HEK293 (cell line): Measurements from ENCODE around the gene ASPSCR1.
A peak's percentile ranks its signal among the peaks of the same experiment; 100 is the strongest.

Experiments
- BCL11B ChIP-seq: fragments of 450-650 bp; formaldehyde crosslinking; IDR thresholded peaks from 2 replicates; pipeline ENCODE4 v1.5.1; 2016; ENCODE audit warnings: low read depth, missing biosample characterization, missing genetic modification characterization
- FEZF1 ChIP-seq: fragments of 450-650 bp; formaldehyde crosslinking; IDR thresholded peaks from 2 replicates; pipeline ENCODE4 v1.5.1; 2016; ENCODE audit warnings: missing biosample characterization, missing genetic modification characterization
- HOXD13 ChIP-seq: sonication (generic); formaldehyde crosslinking; IDR thresholded peaks from 2 replicates; pipeline ENCODE4 v1.8.0; 2022; ENCODE audit warnings: missing genetic modification reagents, borderline replicate concordance
- IKZF3 ChIP-seq: fragments of 450-650 bp; IDR thresholded peaks from 2 replicates; pipeline ENCODE4 v1.5.0; 2018; ENCODE audit warnings: missing biosample characterization, mild to moderate bottlenecking, missing genetic modification characterization, moderate library complexity
- KLF8 ChIP-seq: fragments of 450-650 bp; formaldehyde crosslinking; IDR thresholded peaks from 2 replicates; pipeline ENCODE4 v1.5.1; 2016; ENCODE audit warnings: missing biosample characterization, missing genetic modification characterization
- MYNN ChIP-seq: fragments of 450-650 bp; formaldehyde crosslinking; IDR thresholded peaks from 2 replicates; pipeline ENCODE4 v1.5.1; 2016; ENCODE audit warnings: missing biosample characterization, missing genetic modification characterization, borderline replicate concordance
- SP2 ChIP-seq: fragments of 450-650 bp; formaldehyde crosslinking; IDR thresholded peaks from 2 replicates; pipeline ENCODE4 v1.5.1; 2016; ENCODE audit warnings: missing biosample characterization, missing genetic modification characterization
- TCF7L2 ChIP-seq: IDR thresholded peaks from 2 replicates; pipeline ENCODE4 v1.6.1; 2011; ENCODE audit warnings: low read depth, mild to moderate bottlenecking, inconsistent platforms, low read length, moderate library complexity, borderline replicate concordance
- ZBTB17 ChIP-seq: fragments of 450-650 bp; formaldehyde crosslinking; IDR thresholded peaks from 2 replicates; pipeline ENCODE4 v1.5.1; 2016; ENCODE audit warnings: missing biosample characterization, missing genetic modification characterization
- ZBTB21 ChIP-seq: fragments of 450-650 bp; formaldehyde crosslinking; IDR thresholded peaks from 2 replicates; pipeline ENCODE4 v1.5.1; 2017; ENCODE audit warnings: missing biosample characterization, missing genetic modification characterization
- ZFP41 ChIP-seq: fragments of 450-650 bp; formaldehyde crosslinking; IDR thresholded peaks from 2 replicates; pipeline ENCODE4 v1.5.1; 2016; ENCODE audit warnings: missing biosample characterization, missing genetic modification characterization, borderline replicate concordance
- ZNF16 ChIP-seq: fragments of 450-650 bp; formaldehyde crosslinking; IDR thresholded peaks from 2 replicates; pipeline ENCODE4 v1.5.1; 2016; ENCODE audit warnings: low read depth, missing biosample characterization, missing genetic modification characterization
- ZNF174 ChIP-seq: fragments of 450-650 bp; formaldehyde crosslinking; IDR thresholded peaks from 2 replicates; pipeline ENCODE4 v1.5.0; 2017; ENCODE audit warnings: missing biosample characterization, mild to moderate bottlenecking, missing genetic modification characterization
- ZNF211 ChIP-seq: fragments of 450-650 bp; formaldehyde crosslinking; IDR thresholded peaks from 2 replicates; pipeline ENCODE4 v1.5.1; 2016; ENCODE audit warnings: low read depth, missing biosample characterization, missing genetic modification characterization
- ZNF24 ChIP-seq: fragments of 450-650 bp; formaldehyde crosslinking; IDR thresholded peaks from 2 replicates; pipeline ENCODE4 v1.5.1; 2016; ENCODE audit warnings: missing biosample characterization, missing genetic modification characterization
- ZNF274 ChIP-seq, 2 experiments: fragments of 200-500 bp in 1 of 2; fragments of 450-650 bp in 1 of 2; sonication (Bioruptor generic) in 1 of 2; formaldehyde crosslinking in 1 of 2; IDR thresholded peaks; 2 replicates each; pipeline versions ENCODE4 v1.5.1 to v1.6.1; 2014 to 2016; ENCODE audit warnings: borderline replicate concordance in 1 of 2, inconsistent platforms in 1 of 2, low read length in 1 of 2, missing biosample characterization in 1 of 2, missing genetic modification characterization in 1 of 2
- ZNF324 ChIP-seq: fragments of 450-650 bp; formaldehyde crosslinking; IDR thresholded peaks from 2 replicates; pipeline ENCODE4 v1.5.1; 2016; ENCODE audit warnings: missing biosample characterization, missing genetic modification characterization
- ZNF341 ChIP-seq: fragments of 450-650 bp; formaldehyde crosslinking; IDR thresholded peaks from 2 replicates; pipeline ENCODE4; 2016; ENCODE audit warnings: low read depth, missing biosample characterization, missing genetic modification characterization
- ZNF416 ChIP-seq: fragments of 450-650 bp; formaldehyde crosslinking; IDR thresholded peaks from 2 replicates; pipeline ENCODE4 v1.5.1; 2016; ENCODE audit warnings: missing biosample characterization, missing genetic modification characterization
- ZNF423 ChIP-seq: fragments of 450-650 bp; formaldehyde crosslinking; IDR thresholded peaks from 2 replicates; pipeline ENCODE4 v1.5.1; 2016; ENCODE audit warnings: missing biosample characterization, missing genetic modification characterization
- ZNF514 ChIP-seq: fragments of 450-650 bp; formaldehyde crosslinking; IDR thresholded peaks from 2 replicates; pipeline ENCODE4 v1.5.1; 2016; ENCODE audit warnings: missing biosample characterization, missing genetic modification characterization
- ZNF530 ChIP-seq: fragments of 450-650 bp; formaldehyde crosslinking; IDR thresholded peaks from 2 replicates; pipeline ENCODE4 v1.5.1; 2016; ENCODE audit warnings: low read depth, missing biosample characterization, missing genetic modification characterization
- ZNF561 ChIP-seq: fragments of 450-650 bp; IDR thresholded peaks from 2 replicates; pipeline ENCODE4 v1.5.1; 2018; ENCODE audit warnings: missing biosample characterization, missing genetic modification characterization, borderline replicate concordance
- ZNF660 ChIP-seq: fragments of 450-650 bp; IDR thresholded peaks from 2 replicates; pipeline ENCODE4 v1.5.1; 2018; ENCODE audit warnings: missing biosample characterization, mild to moderate bottlenecking, missing genetic modification characterization
- ZNF670 ChIP-seq: fragments of 450-650 bp; formaldehyde crosslinking; IDR thresholded peaks from 2 replicates; pipeline ENCODE4 v1.5.1; 2016; ENCODE audit warnings: missing biosample characterization, missing genetic modification characterization, low read depth
- ZNF747 ChIP-seq: fragments of 450-650 bp; formaldehyde crosslinking; IDR thresholded peaks from 2 replicates; pipeline ENCODE4 v1.5.1; 2016; ENCODE audit warnings: missing biosample characterization, missing genetic modification characterization
- ZNF792 ChIP-seq: fragments of 450-650 bp; formaldehyde crosslinking; IDR thresholded peaks from 2 replicates; pipeline ENCODE4 v1.5.1; 2016; ENCODE audit warnings: missing biosample characterization, missing genetic modification characterization
- ZNF843 ChIP-seq: fragments of 450-650 bp; formaldehyde crosslinking; IDR thresholded peaks from 2 replicates; pipeline ENCODE4 v1.5.1; 2016; ENCODE audit warnings: missing biosample characterization, missing genetic modification characterization
- ZSCAN16 ChIP-seq: fragments of 450-650 bp; formaldehyde crosslinking; IDR thresholded peaks from 2 replicates; pipeline ENCODE4 v1.5.1; 2016; ENCODE audit warnings: missing biosample characterization, missing genetic modification characterization
- TF ChIP-seq, protein P1 (sequence below): fragments of 450-650 bp; formaldehyde crosslinking; IDR thresholded peaks from 2 replicates; pipeline ENCODE4 v1.5.1; 2016; ENCODE audit warnings: missing biosample characterization, missing genetic modification characterization
- TF ChIP-seq, protein P2 (sequence below): fragments of 450-650 bp; formaldehyde crosslinking; IDR thresholded peaks from 2 replicates; pipeline ENCODE4 v1.5.1; 2016; ENCODE audit warnings: missing biosample characterization, missing genetic modification characterization
- TF ChIP-seq, protein P3 (sequence below): fragments of 450-650 bp; formaldehyde crosslinking; IDR thresholded peaks from 2 replicates; pipeline ENCODE4 v1.5.0; 2017; ENCODE audit warnings: missing biosample characterization, missing genetic modification characterization, borderline replicate concordance
- TF ChIP-seq, protein P4 (sequence below): fragments of 450-650 bp; formaldehyde crosslinking; IDR thresholded peaks from 2 replicates; pipeline ENCODE4 v1.5.1; 2016; ENCODE audit warnings: missing biosample characterization, missing genetic modification characterization

The ASPSCR1 gene

DNA sequence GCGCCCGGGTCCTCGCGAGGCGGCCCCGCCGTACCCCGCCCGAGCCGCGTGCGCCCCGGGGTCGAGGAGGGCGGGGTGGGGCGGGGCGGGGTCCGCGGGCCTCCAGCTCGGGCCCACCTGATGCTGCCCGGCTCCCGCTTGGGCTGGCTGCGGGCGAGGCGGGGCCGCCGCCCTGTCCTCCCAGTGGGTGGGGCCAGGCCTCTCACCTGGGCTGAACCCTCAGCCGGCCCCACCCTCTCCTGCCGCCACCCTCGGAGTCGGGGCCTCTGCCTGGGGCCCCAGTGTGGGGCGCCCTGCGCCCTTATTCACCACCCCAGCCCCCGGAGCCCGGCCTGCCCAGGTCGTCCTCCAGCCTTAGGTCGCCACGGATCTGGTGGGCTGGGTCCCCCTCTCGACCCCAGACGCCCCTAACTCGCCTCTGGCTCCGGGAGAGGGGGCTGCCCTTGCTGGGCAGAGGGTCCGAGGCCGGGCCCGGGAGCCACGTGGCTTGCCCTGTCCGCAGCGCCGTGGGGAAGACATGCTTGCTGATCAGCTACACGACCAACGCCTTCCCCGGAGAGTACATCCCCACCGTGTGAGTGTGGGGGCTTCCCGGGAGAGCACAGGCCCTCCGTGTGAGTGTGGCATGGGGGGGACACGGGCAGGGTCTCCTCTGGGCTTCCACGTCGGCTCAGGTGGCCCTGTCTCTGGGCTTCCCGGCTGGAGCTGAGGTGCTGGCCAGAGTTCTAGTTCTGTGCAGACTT is 54.6 kb downstream of the ASPSCR1 start (continued):
- TF ChIP-seq, protein P1, sequence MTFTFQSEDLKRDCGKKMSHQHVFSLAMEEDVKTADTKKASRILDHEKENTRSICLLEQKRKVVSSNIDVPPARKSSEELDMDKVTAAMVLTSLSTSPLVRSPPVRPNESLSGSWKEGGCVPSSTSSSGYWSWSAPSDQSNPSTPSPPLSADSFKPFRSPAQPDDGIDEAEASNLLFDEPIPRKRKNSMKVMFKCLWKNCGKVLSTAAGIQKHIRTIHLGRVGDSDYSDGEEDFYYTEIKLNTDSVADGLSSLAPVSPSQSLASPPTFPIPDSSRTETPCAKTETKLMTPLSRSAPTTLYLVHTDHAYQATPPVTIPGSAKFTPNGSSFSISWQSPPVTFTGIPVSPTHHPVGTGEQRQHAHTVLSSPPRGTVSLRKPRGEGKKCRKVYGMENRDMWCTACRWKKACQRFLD (tag by site-specific recombination) = no peak
- TF ChIP-seq ZNF561 (tag by site-specific recombination) (peak; percentile 62; the same call in 1 of the 2 replicates), ZNF211 (tag by site-specific recombination) (no peak), MYNN (no peak), IKZF3 (no peak), ZSCAN16 (tag by site-specific recombination) (no peak), ZNF660 (no peak), ZNF514 (tag by site-specific recombination) (no peak), ZNF24 (no peak), FEZF1 (no peak), ZNF670 (tag by site-specific recombination) (no peak), ZNF341 (tag by site-specific recombination) (no peak), ZNF747 (tag by site-specific recombination) (no peak), ZNF423 (0 out of 2 replicates have a peak, but pooled peaks have one; percentile 37), HOXD13 (CRISPR knock-in tag) (no peak), ZNF530 (tag by site-specific recombination) (no peak), ZNF16 (tag by site-specific recombination) (no peak), ZNF843 (tag by site-specific recombination) (no peak), ZBTB21 (tag by site-specific recombination) (no peak), ZNF274 (IDR thresholded peaks at IDR 0.05; ENCODE audit: low read length) (no peak), ZNF274 (tag by site-specific recombination; IDR thresholded peaks at IDR 0.05; ENCODE audit: borderline replicate concordance) (no peak), ZNF416 (tag by site-specific recombination) (no peak), SP2 (tag by site-specific recombination) (peak; percentile 70), BCL11B (tag by site-specific recombination) (peak; percentile 61; the same call in 1 of the 2 replicates), ZNF324 (tag by site-specific recombination) (no peak), TCF7L2 (no peak), ZBTB17 (tag by site-specific recombination) (no peak), ZFP41 (tag by site-specific recombination) (no peak), ZNF792 (tag by site-specific recombination) (no peak), ZNF174 (tag by site-specific recombination) (no peak), KLF8 (tag by site-specific recombination) (peak; percentile 79)
- TF ChIP-seq, protein P2, sequence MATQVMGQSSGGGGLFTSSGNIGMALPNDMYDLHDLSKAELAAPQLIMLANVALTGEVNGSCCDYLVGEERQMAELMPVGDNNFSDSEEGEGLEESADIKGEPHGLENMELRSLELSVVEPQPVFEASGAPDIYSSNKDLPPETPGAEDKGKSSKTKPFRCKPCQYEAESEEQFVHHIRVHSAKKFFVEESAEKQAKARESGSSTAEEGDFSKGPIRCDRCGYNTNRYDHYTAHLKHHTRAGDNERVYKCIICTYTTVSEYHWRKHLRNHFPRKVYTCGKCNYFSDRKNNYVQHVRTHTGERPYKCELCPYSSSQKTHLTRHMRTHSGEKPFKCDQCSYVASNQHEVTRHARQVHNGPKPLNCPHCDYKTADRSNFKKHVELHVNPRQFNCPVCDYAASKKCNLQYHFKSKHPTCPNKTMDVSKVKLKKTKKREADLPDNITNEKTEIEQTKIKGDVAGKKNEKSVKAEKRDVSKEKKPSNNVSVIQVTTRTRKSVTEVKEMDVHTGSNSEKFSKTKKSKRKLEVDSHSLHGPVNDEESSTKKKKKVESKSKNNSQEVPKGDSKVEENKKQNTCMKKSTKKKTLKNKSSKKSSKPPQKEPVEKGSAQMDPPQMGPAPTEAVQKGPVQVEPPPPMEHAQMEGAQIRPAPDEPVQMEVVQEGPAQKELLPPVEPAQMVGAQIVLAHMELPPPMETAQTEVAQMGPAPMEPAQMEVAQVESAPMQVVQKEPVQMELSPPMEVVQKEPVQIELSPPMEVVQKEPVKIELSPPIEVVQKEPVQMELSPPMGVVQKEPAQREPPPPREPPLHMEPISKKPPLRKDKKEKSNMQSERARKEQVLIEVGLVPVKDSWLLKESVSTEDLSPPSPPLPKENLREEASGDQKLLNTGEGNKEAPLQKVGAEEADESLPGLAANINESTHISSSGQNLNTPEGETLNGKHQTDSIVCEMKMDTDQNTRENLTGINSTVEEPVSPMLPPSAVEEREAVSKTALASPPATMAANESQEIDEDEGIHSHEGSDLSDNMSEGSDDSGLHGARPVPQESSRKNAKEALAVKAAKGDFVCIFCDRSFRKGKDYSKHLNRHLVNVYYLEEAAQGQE = peak; percentile 47; the same call in 1 of the 2 replicates
- TF ChIP-seq, protein P3, sequence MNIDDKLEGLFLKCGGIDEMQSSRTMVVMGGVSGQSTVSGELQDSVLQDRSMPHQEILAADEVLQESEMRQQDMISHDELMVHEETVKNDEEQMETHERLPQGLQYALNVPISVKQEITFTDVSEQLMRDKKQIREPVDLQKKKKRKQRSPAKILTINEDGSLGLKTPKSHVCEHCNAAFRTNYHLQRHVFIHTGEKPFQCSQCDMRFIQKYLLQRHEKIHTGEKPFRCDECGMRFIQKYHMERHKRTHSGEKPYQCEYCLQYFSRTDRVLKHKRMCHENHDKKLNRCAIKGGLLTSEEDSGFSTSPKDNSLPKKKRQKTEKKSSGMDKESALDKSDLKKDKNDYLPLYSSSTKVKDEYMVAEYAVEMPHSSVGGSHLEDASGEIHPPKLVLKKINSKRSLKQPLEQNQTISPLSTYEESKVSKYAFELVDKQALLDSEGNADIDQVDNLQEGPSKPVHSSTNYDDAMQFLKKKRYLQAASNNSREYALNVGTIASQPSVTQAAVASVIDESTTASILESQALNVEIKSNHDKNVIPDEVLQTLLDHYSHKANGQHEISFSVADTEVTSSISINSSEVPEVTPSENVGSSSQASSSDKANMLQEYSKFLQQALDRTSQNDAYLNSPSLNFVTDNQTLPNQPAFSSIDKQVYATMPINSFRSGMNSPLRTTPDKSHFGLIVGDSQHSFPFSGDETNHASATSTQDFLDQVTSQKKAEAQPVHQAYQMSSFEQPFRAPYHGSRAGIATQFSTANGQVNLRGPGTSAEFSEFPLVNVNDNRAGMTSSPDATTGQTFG (tag by site-specific recombination) = no peak
- TF ChIP-seq, protein P4, sequence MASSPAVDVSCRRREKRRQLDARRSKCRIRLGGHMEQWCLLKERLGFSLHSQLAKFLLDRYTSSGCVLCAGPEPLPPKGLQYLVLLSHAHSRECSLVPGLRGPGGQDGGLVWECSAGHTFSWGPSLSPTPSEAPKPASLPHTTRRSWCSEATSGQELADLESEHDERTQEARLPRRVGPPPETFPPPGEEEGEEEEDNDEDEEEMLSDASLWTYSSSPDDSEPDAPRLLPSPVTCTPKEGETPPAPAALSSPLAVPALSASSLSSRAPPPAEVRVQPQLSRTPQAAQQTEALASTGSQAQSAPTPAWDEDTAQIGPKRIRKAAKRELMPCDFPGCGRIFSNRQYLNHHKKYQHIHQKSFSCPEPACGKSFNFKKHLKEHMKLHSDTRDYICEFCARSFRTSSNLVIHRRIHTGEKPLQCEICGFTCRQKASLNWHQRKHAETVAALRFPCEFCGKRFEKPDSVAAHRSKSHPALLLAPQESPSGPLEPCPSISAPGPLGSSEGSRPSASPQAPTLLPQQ (tag by site-specific recombination) = peak; percentile 66; the same call in 1 of the 2 replicates
